ENCODE results near the gene DNAAF2.

- no peak for TF ChIP-seq MXI1 (IDR thresholded peaks at IDR 0.05; ENCODE audit: borderline replicate concordance, low read depth, low read length)
- TF ChIP-seq TFE3 (CRISPR knock-in tag; IDR thresholded peaks at IDR 0.05): no peak
- no peak for TF ChIP-seq KLF13 (CRISPR knock-in tag; IDR thresholded peaks at IDR 0.05)
- no peak for TF ChIP-seq ZNF430 (CRISPR knock-in tag; IDR thresholded peaks at IDR 0.05)
- no peak for TF ChIP-seq GATAD2A (CRISPR knock-in tag; IDR thresholded peaks at IDR 0.05)
- TF ChIP-seq, protein P1, sequence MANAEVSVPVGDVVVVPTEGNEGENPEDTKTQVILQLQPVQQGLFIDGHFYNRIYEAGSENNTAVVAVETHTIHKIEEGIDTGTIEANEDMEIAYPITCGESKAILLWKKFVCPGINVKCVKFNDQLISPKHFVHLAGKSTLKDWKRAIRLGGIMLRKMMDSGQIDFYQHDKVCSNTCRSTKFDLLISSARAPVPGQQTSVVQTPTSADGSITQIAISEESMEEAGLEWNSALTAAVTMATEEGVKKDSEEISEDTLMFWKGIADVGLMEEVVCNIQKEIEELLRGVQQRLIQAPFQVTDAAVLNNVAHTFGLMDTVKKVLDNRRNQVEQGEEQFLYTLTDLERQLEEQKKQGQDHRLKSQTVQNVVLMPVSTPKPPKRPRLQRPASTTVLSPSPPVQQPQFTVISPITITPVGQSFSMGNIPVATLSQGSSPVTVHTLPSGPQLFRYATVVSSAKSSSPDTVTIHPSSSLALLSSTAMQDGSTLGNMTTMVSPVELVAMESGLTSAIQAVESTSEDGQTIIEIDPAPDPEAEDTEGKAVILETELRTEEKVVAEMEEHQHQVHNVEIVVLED (CRISPR knock-in tag; IDR thresholded peaks at IDR 0.05; ENCODE audit: borderline replicate concordance): no peak
- no peak for TF ChIP-seq NFRKB (IDR thresholded peaks at IDR 0.05)
Measured at GRCh38 chr14:49623387-49623786, 11.7 kb downstream of the DNAAF2 start.
